Natural killer cell (primary cell): ENCODE measurements around the gene ATP8B3. TPM values are rescaled to one million over a fixed set of nuclear protein-coding genes. Genes with fewer than 3 reads are reported as not detected.

Source experiments
- ATAC-seq, 3 donors: fragments of 150-1000 bp in 2 of 3; fragments of 200-7000 bp in 1 of 3; cut with Tn5 transposase; 1 replicate in 1 of 3; 2 replicates in 2 of 3; pipeline ENCODE4 v1.10.0; 2021; ENCODE audit warnings: mild to moderate bottlenecking in 2 of 3, moderate library complexity in 2 of 3
- DNase-seq, 2 donors: peaks; one replicate each; pipeline versions ENCODE4 v3.0.0 to v3.0.0-alpha.2; 2013 to 2021; ENCODE audit warnings: mixed read lengths in 1 of 2
- H3K27ac ChIP-seq: one replicate; pipeline ENCODE4 v1.5.1; 2013; ENCODE audit warnings: mild to moderate bottlenecking, low read length
- H3K27me3 ChIP-seq: one replicate; pipeline ENCODE4 v1.6.1; 2013; ENCODE audit warnings: low read length; ENCODE audit not compliant: control insufficient read depth, insufficient read depth
- H3K36me3 ChIP-seq: one replicate; pipeline ENCODE4 v1.6.1; 2013; ENCODE audit warnings: low read length; ENCODE audit not compliant: control insufficient read depth, insufficient read depth
- H3K4me1 ChIP-seq: one replicate; pipeline ENCODE4 v1.6.1; 2013; ENCODE audit warnings: low read length; ENCODE audit not compliant: control insufficient read depth, insufficient read depth
- H3K4me3 ChIP-seq: one replicate; pipeline ENCODE4 v1.5.1; 2013; ENCODE audit warnings: low read length
- H3K9me3 ChIP-seq: one replicate; pipeline ENCODE4 v1.6.1; 2013; ENCODE audit warnings: low read length; ENCODE audit not compliant: control insufficient read depth, insufficient read depth
- H3K27ac Mint-ChIP-seq, 2 donors: one replicate each; pipeline ENCODE4 v1.8.0; 2022; ENCODE audit warnings: mild to moderate bottlenecking in 2 of 2, mixed read lengths in 2 of 2, moderate library complexity in 1 of 2
- H3K27me3 Mint-ChIP-seq, 2 donors: one replicate each; pipeline ENCODE4 v1.8.0; 2022; ENCODE audit warnings: low read depth in 2 of 2, mixed read lengths in 2 of 2
- H3K36me3 Mint-ChIP-seq: one replicate; pipeline ENCODE4 v1.8.0; 2022; ENCODE audit warnings: mixed read lengths
- H3K4me1 Mint-ChIP-seq, 2 donors: one replicate each; pipeline ENCODE4 v1.8.0; 2022; ENCODE audit warnings: mixed read lengths in 2 of 2
- H3K4me3 Mint-ChIP-seq: one replicate; pipeline ENCODE4 v1.8.0; 2022; ENCODE audit warnings: mild to moderate bottlenecking, moderate library complexity, mixed read lengths
- H3K9me3 Mint-ChIP-seq, 2 donors: one replicate each; pipeline ENCODE4 v1.8.0; 2022; ENCODE audit warnings: mixed read lengths in 2 of 2
- WGBS: methylation state at CpG from one replicate; pipeline ENCODE4 v1.1.7; 2013; ENCODE audit warnings: missing lambda C conversion rate; ENCODE audit not compliant: insufficient coverage; 5-methylcytosine and 5-hydroxymethylcytosine counted together
- intact Hi-C: fragments of 100-400 bp; cut with micrococcal nuclease; formaldehyde crosslinking; loops from one replicate; pipeline ENCODE4 v1.14.2; 2022
- total RNA-seq, 4 donors: library from RNA; stranded (reverse); fragments of 120-200 nt in 1 of 4; gene quantifications; one replicate each; pipeline versions ENCODE4 v1.2.3 to v1.2.4, GENCODE V29; 2013 to 2022
- TF ChIP-seq, protein P1 (sequence below): fragments of 200-600 bp; IDR thresholded peaks from one replicate; pipeline ENCODE4 v1.8.0; 2022; ENCODE audit warnings: antibody characterized with exemption

ATP8B3 gene
- total RNA-seq, 3 donors from 2014 or later (not counting 1 experiment from before 2014, with no cell fraction given), result 5.3 to 11.5 (median 11.2) TPM

DNA sequence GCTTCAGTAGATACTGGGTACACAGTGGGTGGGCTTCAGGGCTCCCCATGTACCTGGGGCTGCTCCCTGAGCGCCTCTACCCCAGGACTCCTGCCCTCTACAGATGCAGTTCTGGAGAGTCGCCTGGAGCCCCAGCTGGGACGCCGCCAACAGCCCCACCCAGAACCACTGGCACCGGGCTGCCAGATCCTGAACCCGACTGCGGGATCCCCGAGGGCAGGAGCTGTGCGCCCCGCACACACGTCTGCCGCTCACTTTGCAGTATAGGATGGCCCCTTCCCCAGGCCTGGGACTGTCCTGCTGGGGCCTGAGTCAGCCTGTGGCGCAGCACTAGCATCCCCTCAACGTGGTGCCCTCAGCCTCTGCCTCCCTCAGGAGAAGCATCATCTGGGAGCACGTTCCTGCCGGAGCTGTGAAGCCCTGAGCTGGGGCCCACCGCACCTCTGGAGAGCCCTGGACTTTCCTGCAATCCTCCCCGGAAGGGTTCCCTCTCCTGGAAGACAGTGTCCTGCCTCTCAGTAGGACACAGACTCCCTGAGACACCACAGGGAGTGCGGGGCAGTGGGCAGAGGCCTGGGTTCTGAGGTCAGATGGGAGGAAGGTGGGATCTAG lies 32.5 kb upstream of the ATP8B3 start:
- TF ChIP-seq, protein P1, sequence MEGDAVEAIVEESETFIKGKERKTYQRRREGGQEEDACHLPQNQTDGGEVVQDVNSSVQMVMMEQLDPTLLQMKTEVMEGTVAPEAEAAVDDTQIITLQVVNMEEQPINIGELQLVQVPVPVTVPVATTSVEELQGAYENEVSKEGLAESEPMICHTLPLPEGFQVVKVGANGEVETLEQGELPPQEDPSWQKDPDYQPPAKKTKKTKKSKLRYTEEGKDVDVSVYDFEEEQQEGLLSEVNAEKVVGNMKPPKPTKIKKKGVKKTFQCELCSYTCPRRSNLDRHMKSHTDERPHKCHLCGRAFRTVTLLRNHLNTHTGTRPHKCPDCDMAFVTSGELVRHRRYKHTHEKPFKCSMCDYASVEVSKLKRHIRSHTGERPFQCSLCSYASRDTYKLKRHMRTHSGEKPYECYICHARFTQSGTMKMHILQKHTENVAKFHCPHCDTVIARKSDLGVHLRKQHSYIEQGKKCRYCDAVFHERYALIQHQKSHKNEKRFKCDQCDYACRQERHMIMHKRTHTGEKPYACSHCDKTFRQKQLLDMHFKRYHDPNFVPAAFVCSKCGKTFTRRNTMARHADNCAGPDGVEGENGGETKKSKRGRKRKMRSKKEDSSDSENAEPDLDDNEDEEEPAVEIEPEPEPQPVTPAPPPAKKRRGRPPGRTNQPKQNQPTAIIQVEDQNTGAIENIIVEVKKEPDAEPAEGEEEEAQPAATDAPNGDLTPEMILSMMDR, result no peak
- H3K4me3 ChIP-seq, result no peak overlapping the region
- H3K9me3 ChIP-seq, result no peaks in the 10 kb centered on the region
- peaks cover 4% of the 10 kb centered on the region for H3K36me3 ChIP-seq
- no peaks in the 10 kb centered on the region for H3K27me3 ChIP-seq
- peaks cover 71% of the 10 kb centered on the region for H3K4me1 ChIP-seq
- ATAC-seq (no peak), DNase-seq (no peak)
- no peak overlapping the region for H3K4me3 Mint-ChIP-seq
- no peaks in the 10 kb centered on the region for H3K27me3 Mint-ChIP-seq
- H3K36me3 Mint-ChIP-seq, result no peaks in the 10 kb centered on the region
- H3K9me3 Mint-ChIP-seq, result no peaks in the 10 kb centered on the region
- no peak overlapping the region for H3K27ac Mint-ChIP-seq
- WGBS, result 95% methylated on average over 18 of the region's 19 CpGs
- no peak overlapping the region for H3K27ac ChIP-seq
- intact Hi-C loops, result no loop called here
- H3K4me1 Mint-ChIP-seq, result peaks cover 35 to 70% of the 10 kb centered on the region in 2 donors

DNA sequence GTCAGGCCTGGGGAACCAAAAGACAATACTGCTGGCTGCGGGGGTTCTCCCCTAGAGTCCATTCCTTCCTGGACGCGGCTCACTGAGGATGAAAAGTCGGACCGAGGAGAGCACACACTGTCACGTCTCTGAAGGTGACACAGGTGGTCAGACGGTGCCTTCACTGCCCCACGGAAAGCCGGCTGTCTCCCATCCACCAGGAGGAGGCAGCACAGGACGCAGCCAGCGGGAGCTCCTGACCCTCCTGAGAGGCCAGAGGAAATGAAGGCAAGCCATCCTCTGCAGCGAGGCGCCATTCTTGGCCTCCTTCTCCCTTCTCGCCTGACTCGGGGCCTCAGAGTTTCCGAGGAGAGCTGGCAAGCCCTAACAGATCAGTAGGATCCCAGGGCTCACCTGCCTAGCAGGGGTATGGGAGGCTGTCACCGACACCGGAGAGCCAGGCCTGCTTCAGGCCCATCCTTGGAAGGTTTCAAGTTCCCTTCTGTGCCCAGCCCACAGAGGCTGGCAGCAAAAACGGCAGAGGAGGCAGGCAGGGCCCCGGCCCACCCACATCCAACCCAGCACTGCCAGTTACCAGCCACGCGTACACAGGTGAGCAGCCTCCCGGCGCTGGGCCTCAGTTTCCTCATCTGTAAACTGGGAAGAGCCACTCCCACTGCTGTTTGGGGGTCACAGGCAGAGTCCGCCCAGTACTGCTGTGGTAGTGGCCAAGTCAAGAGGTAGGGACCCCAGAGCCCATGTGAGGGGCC lies 31.7 kb upstream of the ATP8B3 start:
- TF ChIP-seq, protein P1, result no peak
- no peaks in the 10 kb centered on the region for H3K36me3 Mint-ChIP-seq
- no peaks in the 10 kb centered on the region for H3K9me3 ChIP-seq
- H3K27me3 ChIP-seq, result no peaks in the 10 kb centered on the region
- no peak overlapping the region for H3K4me3 ChIP-seq
- no peaks in the 10 kb centered on the region for H3K27me3 Mint-ChIP-seq
- WGBS, result 91% methylated on average over 25 of the region's 25 CpGs
- H3K27ac ChIP-seq, result no peak overlapping the region
- no peak for ATAC-seq
- no peak overlapping the region for H3K4me3 Mint-ChIP-seq
- peaks cover 66% of the 10 kb centered on the region for H3K4me1 ChIP-seq
- H3K27ac Mint-ChIP-seq, result no peak overlapping the region
- peaks cover 35 to 73% of the 10 kb centered on the region in 2 donors for H3K4me1 Mint-ChIP-seq
- no peaks in the 10 kb centered on the region for H3K9me3 Mint-ChIP-seq
- DNase-seq, result no peak
- intact Hi-C loops, result no loop called here
- H3K36me3 ChIP-seq, result peaks cover 7% of the 10 kb centered on the region

DNA sequence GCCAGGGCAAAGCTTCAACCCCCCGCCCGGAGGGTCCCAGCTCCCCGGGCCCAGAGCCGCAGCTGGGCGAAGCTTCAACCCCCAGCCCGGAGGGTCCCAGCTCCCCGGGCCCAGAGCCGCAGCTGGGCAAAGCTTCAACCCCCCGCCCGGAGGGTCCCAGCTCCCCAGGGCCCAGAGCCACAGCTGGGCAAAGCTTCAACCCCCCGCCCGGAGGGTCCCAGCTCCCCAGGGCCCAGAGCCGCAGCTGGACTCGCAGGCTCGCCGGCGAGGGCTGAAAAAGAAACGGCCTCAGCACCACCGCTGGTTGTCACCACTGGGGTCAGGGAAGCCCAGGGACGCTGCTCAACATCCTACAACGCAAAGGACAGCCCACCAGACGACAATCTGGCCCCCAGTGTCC lies 31.0 kb upstream of the ATP8B3 start:
- H3K9me3 Mint-ChIP-seq, result no peaks in the 10 kb centered on the region
- H3K27ac Mint-ChIP-seq, result no peak overlapping the region
- no peak for DNase-seq
- H3K27me3 Mint-ChIP-seq, result no peaks in the 10 kb centered on the region
- TF ChIP-seq, protein P1, result no peak
- H3K27ac ChIP-seq, result no peak overlapping the region
- peaks cover 64% of the 10 kb centered on the region for H3K4me1 ChIP-seq
- intact Hi-C loops, result no loop called here
- no peak for ATAC-seq
- no peaks in the 10 kb centered on the region for H3K27me3 ChIP-seq
- H3K36me3 ChIP-seq, result peaks cover 7% of the 10 kb centered on the region
- no peaks in the 10 kb centered on the region for H3K9me3 ChIP-seq
- 92% methylated on average over 22 of the region's 22 CpGs for WGBS
- no peak overlapping the region for H3K4me3 Mint-ChIP-seq
- H3K36me3 Mint-ChIP-seq, result no peaks in the 10 kb centered on the region
- H3K4me1 Mint-ChIP-seq, result peaks cover 35 to 73% of the 10 kb centered on the region in 2 donors
- no peak overlapping the region for H3K4me3 ChIP-seq
